ENCODE measurements around the gene PIP5K1B. TPM values are rescaled to one million over a fixed set of nuclear protein-coding genes. Genes with fewer than 3 reads are reported as not detected.
A peak's percentile ranks its signal among the peaks of the same experiment; 100 is the strongest.

Gene PIP5K1B
- total RNA-seq, 2 donors from 2014 or later = 0.17 to 0.37 TPM

DNA sequence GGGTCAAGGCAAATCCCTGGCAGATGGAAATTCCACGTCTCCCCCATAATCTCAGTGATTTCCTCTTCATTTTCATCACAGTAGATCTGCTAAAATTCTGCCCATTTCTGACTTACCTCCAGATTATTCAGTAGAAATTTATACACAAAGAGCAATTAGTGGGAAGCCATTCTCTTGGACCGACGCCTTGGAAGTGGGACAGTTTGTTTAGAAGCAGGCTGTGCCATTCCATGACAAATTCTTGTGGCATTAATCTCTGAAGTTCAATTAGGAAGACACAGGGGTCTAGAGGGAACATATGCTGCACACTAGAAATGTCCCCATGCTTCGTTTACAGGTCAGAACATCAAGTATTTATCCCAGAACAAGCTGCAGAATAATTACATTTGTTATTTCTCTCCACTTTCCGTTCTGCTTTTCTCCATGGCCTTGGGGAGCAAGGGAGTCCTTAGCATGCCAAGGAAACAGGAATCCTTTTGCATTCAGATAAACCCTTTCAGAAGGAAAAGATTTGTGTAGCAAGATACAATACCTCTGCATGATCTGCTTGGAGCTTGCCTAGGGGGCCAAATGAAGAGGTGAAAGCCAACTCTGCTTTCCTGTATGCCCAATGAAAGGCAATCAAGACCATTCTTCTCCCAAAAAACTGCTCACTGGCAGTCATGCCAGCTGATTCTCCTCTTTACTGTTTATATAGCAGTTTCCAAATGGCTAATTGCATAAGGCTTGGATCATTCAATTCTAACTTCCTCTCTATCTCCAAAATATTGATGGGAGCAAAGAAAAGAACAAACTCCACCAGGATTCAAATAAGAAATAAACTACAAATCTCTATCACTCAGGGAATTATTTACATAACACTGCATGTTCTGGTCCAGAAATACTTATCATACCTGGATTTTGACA is 311.4 kb downstream of the PIP5K1B start:
- H3K9me3 Mint-ChIP-seq = no peaks in the 10 kb centered on the region
- no peak overlapping the region for H3K4me3 Mint-ChIP-seq
- H3K27me3 Mint-ChIP-seq = peaks cover 11% of the 10 kb centered on the region
- ATAC-seq (replicated peaks) = no peak
- peaks cover 11% of the 10 kb centered on the region for H3K4me1 Mint-ChIP-seq
- H3K27ac Mint-ChIP-seq = no peak overlapping the region
- no peaks in the 10 kb centered on the region for H3K36me3 Mint-ChIP-seq (ENCODE audit: low read depth)

DNA sequence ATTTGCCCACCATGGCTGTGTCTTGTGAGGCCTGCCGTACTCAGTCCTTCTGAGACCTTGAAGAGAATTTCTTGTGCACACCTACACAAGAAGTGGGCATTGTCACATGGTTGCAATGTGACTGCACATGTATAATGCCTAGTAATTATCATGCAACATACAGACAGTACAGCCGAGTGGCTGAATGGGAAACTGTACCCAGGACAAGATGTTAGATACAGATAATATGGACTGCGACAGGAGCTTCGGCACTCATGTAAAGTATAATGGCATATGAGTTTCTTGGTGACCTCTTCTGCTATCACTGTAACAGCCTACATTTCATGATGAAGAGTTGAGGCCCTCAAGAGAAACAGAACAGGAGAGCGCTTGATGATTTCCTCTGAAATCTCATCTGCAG is 313.7 kb downstream of the PIP5K1B start:
- ATAC-seq (replicated peaks) = no peak
- H3K4me1 Mint-ChIP-seq = peaks cover 11% of the 10 kb centered on the region
- H3K36me3 Mint-ChIP-seq (ENCODE audit: low read depth) = no peaks in the 10 kb centered on the region
- no peaks in the 10 kb centered on the region for H3K27me3 Mint-ChIP-seq
- H3K27ac Mint-ChIP-seq = no peak overlapping the region
- H3K4me3 Mint-ChIP-seq = no peak overlapping the region
- H3K9me3 Mint-ChIP-seq = no peaks in the 10 kb centered on the region

DNA sequence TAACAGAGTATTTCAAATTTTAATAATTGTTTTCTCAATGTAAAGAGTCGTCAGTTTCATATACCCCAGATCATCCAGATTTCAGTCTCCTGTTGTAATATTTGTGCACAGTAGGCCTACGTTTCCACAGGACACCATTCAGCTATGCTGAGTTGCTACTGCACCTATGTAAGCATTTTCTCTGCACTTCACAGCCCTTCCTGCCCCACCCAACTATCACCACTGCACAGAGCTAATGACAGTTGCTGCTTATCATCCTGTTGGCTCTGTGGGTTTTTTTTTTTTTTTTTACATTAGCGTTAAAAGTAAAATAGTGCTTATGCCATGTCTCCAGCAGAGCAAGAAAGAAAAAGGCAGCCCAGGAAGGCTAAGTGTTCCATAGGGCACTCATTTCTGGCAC is 314.8 kb downstream of the PIP5K1B start:
- H3K36me3 Mint-ChIP-seq (ENCODE audit: low read depth) = no peaks in the 10 kb centered on the region

DNA sequence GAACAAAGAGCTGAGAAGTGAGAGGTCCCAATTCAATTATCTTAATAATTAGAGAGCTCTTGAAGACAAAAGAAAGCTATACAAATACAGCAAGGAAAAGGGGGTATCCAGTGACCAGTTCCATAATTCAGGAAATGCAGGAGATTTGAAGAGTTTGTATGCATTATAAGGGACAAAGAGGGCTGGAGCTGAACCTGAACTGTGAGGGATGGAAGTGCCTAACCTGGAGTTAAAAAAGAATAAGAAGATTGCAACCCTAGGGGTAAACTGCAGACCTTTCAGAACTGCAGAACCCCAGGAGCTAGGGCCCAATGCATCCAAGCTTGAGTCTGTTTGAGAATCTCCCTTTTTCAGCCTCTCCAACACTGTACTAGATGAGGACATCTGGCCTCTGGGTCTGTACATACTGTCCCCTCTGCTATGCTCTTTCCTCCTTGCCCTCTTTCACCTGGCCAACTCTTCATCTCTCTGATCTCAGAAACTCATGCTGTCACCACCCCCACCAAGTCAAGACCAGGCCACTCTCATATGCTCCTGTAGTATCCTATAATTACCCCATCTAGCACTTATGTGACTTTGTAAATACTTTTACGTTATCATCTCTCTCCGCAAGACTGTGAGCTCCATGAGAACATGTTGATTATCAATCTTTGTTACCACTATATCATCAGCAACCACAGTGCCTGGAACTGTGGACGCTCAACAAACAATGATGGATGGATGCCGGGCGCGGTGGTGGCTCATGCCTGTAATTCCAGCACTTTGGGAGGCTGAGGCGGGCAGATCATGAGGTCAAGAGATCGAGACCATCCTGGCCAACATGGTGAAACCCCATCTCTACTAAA is 315.5 kb downstream of the PIP5K1B start:
- no peak overlapping the region for H3K27ac Mint-ChIP-seq
- H3K27me3 Mint-ChIP-seq = no peaks in the 10 kb centered on the region
- no peak overlapping the region for H3K4me3 Mint-ChIP-seq
- no peak for ATAC-seq (replicated peaks)
- H3K4me1 Mint-ChIP-seq = peaks cover 16% of the 10 kb centered on the region
- H3K36me3 Mint-ChIP-seq (ENCODE audit: low read depth) = no peaks in the 10 kb centered on the region
- no peaks in the 10 kb centered on the region for H3K9me3 Mint-ChIP-seq

More for the DNA sequence above, 314.8 kb downstream of the PIP5K1B start:
- Mint-ChIP-seq H3K4me3 (no peak overlapping the region), H3K27ac (no peak overlapping the region), H3K27me3 (no peaks in the 10 kb centered on the region), H3K9me3 (no peaks in the 10 kb centered on the region), H3K4me1 (peaks cover 16% of the 10 kb centered on the region)
- ATAC-seq (replicated peaks) = no peak

DNA sequence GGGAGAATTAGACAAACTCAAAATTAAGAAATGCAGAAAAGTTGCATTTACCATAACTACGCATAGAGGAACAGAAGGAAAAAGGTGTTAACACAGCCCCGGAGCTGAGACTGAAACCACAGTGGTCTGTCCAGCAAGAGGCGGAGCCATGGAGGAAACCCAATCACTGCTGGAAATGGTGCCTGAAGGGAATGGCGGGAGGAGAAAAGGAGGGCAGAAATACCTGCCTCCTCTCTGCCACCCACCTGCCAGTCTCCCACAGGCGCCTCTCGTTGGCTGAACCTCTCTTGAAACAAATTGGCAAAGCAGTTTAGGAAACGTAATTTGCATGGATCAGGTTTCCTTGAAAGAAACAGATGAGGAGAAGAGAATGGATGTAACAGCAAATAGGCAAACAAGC is 318.6 kb downstream of the PIP5K1B start:
- no peak for ATAC-seq (replicated peaks)
- Mint-ChIP-seq H3K27me3 (no peaks in the 10 kb centered on the region), H3K9me3 (no peaks in the 10 kb centered on the region), H3K4me3 (no peak overlapping the region), H3K36me3 (ENCODE audit: low read depth) (no peaks in the 10 kb centered on the region), H3K27ac (no peak overlapping the region), H3K4me1 (peaks cover 16% of the 10 kb centered on the region)

DNA sequence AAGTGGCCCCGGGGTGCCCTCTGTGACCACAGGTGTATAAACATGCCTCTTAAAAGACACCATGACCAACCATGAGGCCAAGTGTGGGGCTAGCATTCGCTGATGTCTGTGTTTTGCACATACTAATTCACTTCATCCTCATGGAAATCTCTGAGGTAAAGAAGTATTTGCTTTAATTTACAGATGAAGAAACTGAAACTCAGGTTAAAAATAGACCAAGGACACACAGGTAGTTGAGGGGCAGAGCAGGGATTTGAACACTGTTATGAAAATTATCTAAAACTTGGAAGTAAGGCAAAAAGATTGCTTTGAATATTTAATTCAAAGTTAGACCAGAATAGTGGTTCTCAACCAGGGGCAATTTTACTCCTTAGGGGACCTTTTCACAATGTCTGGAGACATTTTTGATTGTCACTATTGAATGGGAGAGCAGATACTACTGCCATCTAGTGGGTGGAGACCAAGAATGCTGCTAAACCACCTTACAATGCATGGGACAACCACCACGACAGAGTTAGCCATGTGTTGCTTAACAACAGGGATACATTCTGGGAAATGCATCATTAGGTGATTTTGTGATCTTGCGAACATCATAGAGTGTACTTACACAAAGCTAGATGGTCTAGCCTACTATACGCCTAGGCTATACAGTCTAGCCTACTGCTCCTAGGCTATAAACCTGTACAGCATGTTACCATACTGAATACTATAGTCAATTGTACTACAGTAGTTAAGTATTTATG is 322.5 kb downstream of the PIP5K1B start:
- no peaks in the 10 kb centered on the region for H3K27me3 Mint-ChIP-seq
- peak; percentile 80 for ATAC-seq (replicated peaks)
- H3K36me3 Mint-ChIP-seq (ENCODE audit: low read depth) = no peaks in the 10 kb centered on the region
- H3K9me3 Mint-ChIP-seq = peaks cover 4% of the 10 kb centered on the region
- H3K27ac Mint-ChIP-seq = no peak overlapping the region
- peaks cover 14% of the 10 kb centered on the region for H3K4me1 Mint-ChIP-seq
- H3K4me3 Mint-ChIP-seq = no peak overlapping the region

DNA sequence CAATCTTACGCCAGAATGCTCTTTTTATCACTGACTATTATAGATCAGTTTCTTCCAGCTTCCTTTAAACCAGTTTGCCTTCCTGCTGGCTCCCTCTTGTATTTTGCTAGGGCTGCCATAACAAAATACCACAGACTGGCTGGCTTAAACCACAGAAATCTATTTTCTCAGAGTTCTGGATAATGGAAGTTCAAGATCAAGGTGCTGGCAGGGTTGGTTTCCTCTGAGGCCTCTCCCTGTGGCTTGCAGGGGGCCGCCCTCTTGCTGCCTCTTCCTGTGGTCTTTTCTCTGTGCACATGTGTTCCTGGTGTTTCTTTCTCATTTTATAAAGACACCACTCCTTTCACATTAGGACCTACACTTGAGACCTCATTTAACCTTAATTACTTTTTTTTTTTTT is 323.7 kb downstream of the PIP5K1B start:
- H3K4me1 Mint-ChIP-seq = peaks cover 14% of the 10 kb centered on the region
- peak; percentile 59 for ATAC-seq (replicated peaks)
- H3K27me3 Mint-ChIP-seq = no peaks in the 10 kb centered on the region
- H3K9me3 Mint-ChIP-seq = peaks cover 4% of the 10 kb centered on the region
- no peak overlapping the region for H3K27ac Mint-ChIP-seq
- peak overlapping the region; percentile 13 for H3K4me3 Mint-ChIP-seq
- no peaks in the 10 kb centered on the region for H3K36me3 Mint-ChIP-seq (ENCODE audit: low read depth)

DNA sequence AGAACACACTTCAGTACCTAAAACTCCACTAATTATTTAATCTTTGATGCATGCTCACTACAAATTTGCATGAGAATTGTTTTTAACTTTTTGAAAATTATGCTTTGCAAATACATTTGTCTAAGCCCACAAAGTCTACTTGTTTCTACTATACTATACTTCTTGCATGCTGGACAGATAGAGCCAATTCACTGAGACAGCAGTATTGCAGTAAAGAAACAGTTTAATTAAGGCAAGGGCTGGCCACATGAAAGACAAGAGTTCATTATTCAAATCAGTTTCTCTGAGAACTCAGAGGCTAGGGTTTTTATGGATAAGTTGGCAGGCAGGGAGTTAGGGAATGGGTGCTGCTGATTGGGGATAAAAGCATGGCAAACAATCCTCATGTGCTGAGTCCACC is 324.5 kb downstream of the PIP5K1B start:
- H3K36me3 Mint-ChIP-seq (ENCODE audit: low read depth) = no peaks in the 10 kb centered on the region
- H3K4me3 Mint-ChIP-seq = no peak overlapping the region
- H3K9me3 Mint-ChIP-seq = peaks cover 4% of the 10 kb centered on the region
- no peak for ATAC-seq (replicated peaks)
- peaks cover 9% of the 10 kb centered on the region for H3K4me1 Mint-ChIP-seq
- H3K27ac Mint-ChIP-seq = peak overlapping the region; percentile 20
- no peaks in the 10 kb centered on the region for H3K27me3 Mint-ChIP-seq

DNA sequence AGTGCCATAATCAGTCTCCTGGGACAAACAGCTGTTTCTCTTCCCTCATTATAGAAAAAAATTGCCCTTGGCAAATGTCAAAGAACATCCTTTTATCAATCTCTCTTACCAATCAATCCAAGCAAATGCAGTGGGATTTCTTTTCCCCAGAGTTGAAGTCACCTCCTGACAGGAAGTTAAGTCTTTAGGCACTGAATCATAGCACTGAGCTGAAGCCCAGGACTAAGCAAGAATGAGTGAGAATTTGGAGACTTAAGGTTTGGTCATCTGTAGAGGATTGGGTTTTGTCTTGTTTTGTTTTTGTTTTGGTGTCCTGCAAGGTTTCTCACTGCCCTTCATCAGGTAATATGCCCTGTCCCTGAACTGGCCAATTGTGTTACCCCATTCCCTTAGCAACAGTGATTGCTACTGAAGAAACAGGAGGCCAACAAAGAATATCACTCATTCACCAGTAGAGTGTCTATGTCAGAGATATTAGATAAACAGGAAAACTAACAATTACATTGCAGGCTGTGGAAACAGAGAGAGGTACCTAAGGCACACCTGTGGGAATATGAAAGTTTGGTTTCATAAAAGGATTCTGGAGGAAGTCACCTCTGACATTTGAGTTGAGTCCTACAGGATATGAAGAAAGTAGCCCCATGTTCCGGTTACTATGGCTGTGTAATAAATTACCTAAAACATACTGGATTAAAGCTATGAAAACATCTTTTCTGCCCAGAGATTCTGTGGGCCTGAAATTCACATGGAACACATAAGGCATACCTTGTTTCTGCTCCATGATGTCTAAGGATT is 326.0 kb downstream of the PIP5K1B start:
- H3K4me1 Mint-ChIP-seq = peaks cover 9% of the 10 kb centered on the region
- H3K36me3 Mint-ChIP-seq (ENCODE audit: low read depth) = no peaks in the 10 kb centered on the region
- no peak overlapping the region for H3K27ac Mint-ChIP-seq
- H3K27me3 Mint-ChIP-seq = no peaks in the 10 kb centered on the region
- ATAC-seq (replicated peaks) = no peak
- H3K9me3 Mint-ChIP-seq = peaks cover 4% of the 10 kb centered on the region
- no peak overlapping the region for H3K4me3 Mint-ChIP-seq

DNA sequence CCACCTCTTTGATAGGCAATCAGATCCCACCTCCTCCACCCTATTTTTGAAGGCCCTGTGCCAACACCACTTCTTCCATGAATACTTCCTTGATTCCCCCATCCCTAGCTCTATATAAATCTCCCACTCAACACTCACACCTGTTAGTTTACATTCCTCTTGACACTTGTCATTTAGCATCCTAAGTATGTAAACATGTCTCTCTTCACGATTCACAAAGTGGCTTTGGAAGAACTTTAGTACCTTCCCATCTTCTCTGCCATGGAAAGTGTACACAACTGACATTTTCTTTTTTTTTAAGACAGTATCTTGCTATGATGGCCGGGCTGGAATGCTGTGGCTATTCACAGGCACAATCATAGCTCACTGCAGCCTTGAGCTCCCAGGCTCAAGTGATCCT is 329.0 kb downstream of the PIP5K1B start:
- H3K27ac Mint-ChIP-seq = no peak overlapping the region
- H3K4me1 Mint-ChIP-seq = peaks cover 14% of the 10 kb centered on the region
- H3K27me3 Mint-ChIP-seq = no peaks in the 10 kb centered on the region
- no peak for ATAC-seq (replicated peaks)
- no peaks in the 10 kb centered on the region for H3K36me3 Mint-ChIP-seq (ENCODE audit: low read depth)
- peak overlapping the region; percentile 38 for H3K4me3 Mint-ChIP-seq
- H3K9me3 Mint-ChIP-seq = peaks cover 4% of the 10 kb centered on the region

DNA sequence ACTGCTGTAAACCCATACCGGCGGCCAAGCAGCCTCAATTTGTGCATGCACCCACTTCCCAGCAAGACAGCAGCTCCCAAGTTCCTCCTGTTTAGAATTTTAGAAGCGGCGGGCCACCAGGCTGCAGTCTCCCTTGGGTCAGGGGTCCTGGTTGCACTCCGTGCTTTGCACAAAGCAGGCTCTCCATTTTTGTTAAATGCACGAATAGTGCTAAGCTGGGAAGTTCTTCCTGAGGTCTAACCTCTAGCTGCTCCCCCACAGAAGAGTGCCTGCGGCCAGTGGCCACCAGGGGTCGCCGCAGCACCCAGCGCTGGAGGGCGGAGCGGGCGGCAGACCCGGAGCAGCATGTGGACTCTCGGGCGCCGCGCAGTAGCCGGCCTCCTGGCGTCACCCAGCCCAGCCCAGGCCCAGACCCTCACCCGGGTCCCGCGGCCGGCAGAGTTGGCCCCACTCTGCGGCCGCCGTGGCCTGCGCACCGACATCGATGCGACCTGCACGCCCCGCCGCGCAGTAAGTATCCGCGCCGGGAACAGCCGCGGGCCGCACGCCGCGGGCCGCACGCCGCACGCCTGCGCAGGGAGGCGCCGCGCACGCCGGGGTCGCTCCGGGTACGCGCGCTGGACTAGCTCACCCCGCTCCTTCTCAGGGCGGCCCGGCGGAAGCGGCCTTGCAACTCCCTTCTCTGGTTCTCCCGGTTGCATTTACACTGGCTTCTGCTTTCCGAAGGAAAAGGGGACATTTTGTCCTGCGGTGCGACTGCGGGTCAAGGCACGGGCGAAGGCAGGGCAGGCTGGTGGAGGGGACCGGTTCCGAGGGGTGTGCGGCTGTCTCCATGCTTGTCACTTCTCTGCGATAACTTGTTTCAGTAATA is 330.6 kb downstream of the PIP5K1B start, which contains the start of gene FXN:
FXN (plus strand) TSS at position 315 of the 871 bp plus-strand sequence; CDS start at position 346, 31 bp downstream.
- no peaks in the 10 kb centered on the region for H3K27me3 Mint-ChIP-seq
- H3K4me3 Mint-ChIP-seq = peak within 1 kb of the TSS; percentile 100
- H3K4me1 Mint-ChIP-seq = peaks cover 8% of the 10 kb centered on the region
- ATAC-seq (replicated peaks) = peak; percentile 93
- H3K36me3 Mint-ChIP-seq (ENCODE audit: low read depth) = no peaks in the 10 kb centered on the region
- peak within 1 kb of the TSS; percentile 97 for H3K27ac Mint-ChIP-seq
- H3K9me3 Mint-ChIP-seq = no peaks in the 10 kb centered on the region

DNA sequence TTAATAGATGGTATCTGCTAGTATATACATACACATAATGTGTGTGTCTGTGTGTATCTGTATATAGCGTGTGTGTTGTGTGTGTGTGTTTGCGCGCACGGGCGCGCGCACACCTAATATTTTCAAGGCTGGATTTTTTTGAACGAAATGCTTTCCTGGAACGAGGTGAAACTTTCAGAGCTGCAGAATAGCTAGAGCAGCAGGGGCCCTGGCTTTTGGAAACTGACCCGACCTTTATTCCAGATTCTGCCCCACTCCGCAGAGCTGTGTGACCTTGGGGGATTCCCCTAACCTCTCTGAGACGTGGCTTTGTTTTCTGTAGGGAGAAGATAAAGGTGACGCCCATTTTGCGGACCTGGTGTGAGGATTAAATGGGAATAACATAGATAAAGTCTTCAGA is 331.3 kb downstream of the PIP5K1B start:
- peak overlapping the region; percentile 97 for H3K27ac Mint-ChIP-seq
- peak; percentile 49 for ATAC-seq (replicated peaks)
- peaks cover 8% of the 10 kb centered on the region for H3K4me1 Mint-ChIP-seq
- peak overlapping the region; percentile 100 for H3K4me3 Mint-ChIP-seq
- no peaks in the 10 kb centered on the region for H3K36me3 Mint-ChIP-seq (ENCODE audit: low read depth)
- no peaks in the 10 kb centered on the region for H3K27me3 Mint-ChIP-seq
- H3K9me3 Mint-ChIP-seq = no peaks in the 10 kb centered on the region

DNA sequence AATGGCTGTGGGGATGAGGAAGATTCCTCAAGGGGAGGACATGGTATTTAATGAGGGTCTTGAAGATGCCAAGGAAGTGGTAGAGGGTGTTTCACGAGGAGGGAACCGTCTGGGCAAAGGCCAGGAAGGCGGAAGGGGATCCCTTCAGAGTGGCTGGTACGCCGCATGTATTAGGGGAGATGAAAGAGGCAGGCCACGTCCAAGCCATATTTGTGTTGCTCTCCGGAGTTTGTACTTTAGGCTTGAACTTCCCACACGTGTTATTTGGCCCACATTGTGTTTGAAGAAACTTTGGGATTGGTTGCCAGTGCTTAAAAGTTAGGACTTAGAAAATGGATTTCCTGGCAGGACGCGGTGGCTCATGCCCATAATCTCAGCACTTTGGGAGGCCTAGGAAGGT is 331.8 kb downstream of the PIP5K1B start:
- H3K27ac Mint-ChIP-seq = peak overlapping the region; percentile 97

More for the DNA sequence above, 331.8 kb downstream of the PIP5K1B start:
- Mint-ChIP-seq H3K9me3 (no peaks in the 10 kb centered on the region), H3K36me3 (ENCODE audit: low read depth) (no peaks in the 10 kb centered on the region), H3K27me3 (no peaks in the 10 kb centered on the region), H3K4me1 (peaks cover 8% of the 10 kb centered on the region), H3K4me3 (peak overlapping the region; percentile 100)
- no peak for ATAC-seq (replicated peaks)

Data from activated T-helper 17 cell treated with anti-CD3 and anti-CD28 coated beads, Interleukin-2, amount 50 U/mL, for 72 hours (primary cell).